NCI-H226 (cell line): Measurements from ENCODE around the gene AHCY.
"Not testable (repeated sequence)": the region's sequence is repeated elsewhere in the genome, so short reads cannot be mapped to it uniquely, and the experiment has no call there.

Source experiments
- DNase-seq: peaks from one replicate; pipeline ENCODE4 v3.0.0-alpha.2; 2015

Gene AHCY

GRCh38 chr20:34252431-34253086 is 50.6 kb downstream of the AHCY start:
- peak; percentile 12 for DNase-seq

- no peak for DNase-seq
Measured at GRCh38 chr20:34251619-34252018, 51.5 kb downstream of the AHCY start.

GRCh38 chr20:34250005-34250404 is 53.1 kb downstream of the AHCY start:
- no peak for DNase-seq

GRCh38 chr20:34249291-34249690 is 53.9 kb downstream of the AHCY start:
- no peak for DNase-seq

GRCh38 chr20:34246126-34246626 is 57.0 kb downstream of the AHCY start:
- DNase-seq, result no peak

GRCh38 chr20:34243377-34243776 is 59.8 kb downstream of the AHCY start:
- DNase-seq, result no peak

- no peak for DNase-seq
Measured at GRCh38 chr20:34242879-34243278, 60.3 kb downstream of the AHCY start.

- DNase-seq, result not testable (repeated sequence)
Measured at GRCh38 chr20:34242015-34242414, 61.1 kb downstream of the AHCY start.

- no peak for DNase-seq
Measured at GRCh38 chr20:34240693-34241615, 62.2 kb downstream of the AHCY start, which contains the start of gene ASIP. Gene ASIP (plus strand): TSS chr20:34241423. CDS start chr20:34260375, 18,952 bp downstream.

- no peak for DNase-seq
Measured at GRCh38 chr20:34240121-34240520, 63.0 kb downstream of the AHCY start.

- no peak for DNase-seq
Measured at GRCh38 chr20:34237942-34238341, 65.2 kb downstream of the AHCY start.

GRCh38 chr20:34235875-34236274 is 67.3 kb downstream of the AHCY start:
- DNase-seq, result no peak

GRCh38 chr20:34233687-34234086 is 69.5 kb downstream of the AHCY start:
- DNase-seq, result no peak

- DNase-seq, result no peak
Measured at GRCh38 chr20:34232494-34233087, 70.6 kb downstream of the AHCY start.

GRCh38 chr20:34231634-34232033 is 71.5 kb downstream of the AHCY start:
- no peak for DNase-seq
